H9 (cell line): ENCODE results near the gene LRIT1. TPM values are rescaled to one million over a fixed set of nuclear protein-coding genes. Genes with fewer than 3 reads are reported as not detected.

Experiments
- DNase-seq: peaks from one replicate; pipeline ENCODE4 v3.0.0-alpha.2; 2017
- H2AFZ ChIP-seq: one replicate; pipeline ENCODE4 v1.6.1; 2013; ENCODE audit warnings: mild to moderate bottlenecking, low read length, control low read depth, moderate library complexity
- H2AK5ac ChIP-seq: 2 replicates; pipeline ENCODE4 v1.6.1; 2013; ENCODE audit warnings: low read length, control low read depth, mixed read lengths; ENCODE audit not compliant: insufficient read length
- H2BK120ac ChIP-seq: one replicate; pipeline ENCODE4 v1.6.1; 2013; ENCODE audit warnings: low read depth, mild to moderate bottlenecking, low read length, control low read depth, inconsistent platforms; ENCODE audit not compliant: poor library complexity, severe bottlenecking
- H2BK12ac ChIP-seq: 2 replicates; pipeline ENCODE4 v1.6.1; 2013; ENCODE audit warnings: low read length, control low read depth, mixed read lengths, low read depth; ENCODE audit not compliant: insufficient read length
- H2BK15ac ChIP-seq: 2 replicates; pipeline ENCODE4 v1.6.1; 2013; ENCODE audit warnings: low read depth, low read length, control low read depth
- H2BK20ac ChIP-seq: one replicate; pipeline ENCODE4 v1.6.1; 2013; ENCODE audit warnings: low read depth, mild to moderate bottlenecking, low read length, control low read depth, inconsistent platforms; ENCODE audit not compliant: poor library complexity, severe bottlenecking
- H2BK5ac ChIP-seq: 2 replicates; pipeline ENCODE4 v1.6.1; 2013; ENCODE audit warnings: low read length, control low read depth, mixed read lengths; ENCODE audit not compliant: insufficient read length
- H3K14ac ChIP-seq: 2 replicates; pipeline ENCODE4 v1.6.1; 2013; ENCODE audit warnings: low read length, control low read depth; ENCODE audit not compliant: insufficient read depth
- H3K18ac ChIP-seq: 2 replicates; pipeline ENCODE4 v1.6.1; 2013; ENCODE audit warnings: low read depth, mild to moderate bottlenecking, mixed read lengths, low read length, control low read depth; ENCODE audit not compliant: insufficient read length
- H3K23ac ChIP-seq: 2 replicates; pipeline ENCODE4 v1.6.1; 2013; ENCODE audit warnings: low read length, control low read depth, mixed read lengths, low read depth; ENCODE audit not compliant: insufficient read length
- H3K23me2 ChIP-seq: 2 replicates; pipeline ENCODE4 v1.6.1; 2013; ENCODE audit warnings: low read depth, mild to moderate bottlenecking, mixed read lengths, low read length, control low read depth; ENCODE audit not compliant: insufficient read length, poor library complexity, severe bottlenecking
- H3K27ac ChIP-seq: 2 replicates; pipeline ENCODE4 v1.5.1; 2013; ENCODE audit warnings: low read length, control low read depth, mixed read lengths, low read depth; ENCODE audit not compliant: insufficient read length
- H3K27me3 ChIP-seq: 2 replicates; pipeline ENCODE4 v1.6.1; 2013; ENCODE audit warnings: low read length, control low read depth, inconsistent platforms; ENCODE audit not compliant: insufficient read depth
- H3K4ac ChIP-seq: 2 replicates; pipeline ENCODE4 v1.6.1; 2013; ENCODE audit warnings: low read depth, mild to moderate bottlenecking, control low read depth, inconsistent platforms, low read length, moderate library complexity
- H3K4me1 ChIP-seq: 2 replicates; pipeline ENCODE4 v1.6.1; 2013; ENCODE audit warnings: low read length, control low read depth, inconsistent platforms; ENCODE audit not compliant: insufficient read depth
- H3K4me2 ChIP-seq: 2 replicates; pipeline ENCODE4 v1.6.1; 2013; ENCODE audit warnings: low read length, control low read depth, mixed read lengths; ENCODE audit not compliant: insufficient read length, insufficient read depth
- H3K56ac ChIP-seq: 2 replicates; pipeline ENCODE4 v1.6.1; 2013; ENCODE audit warnings: low read depth, mild to moderate bottlenecking, mixed read lengths, low read length, control low read depth; ENCODE audit not compliant: insufficient read length
- H3K79me1 ChIP-seq: 2 replicates; pipeline ENCODE4 v1.6.1; 2013; ENCODE audit warnings: low read depth, mild to moderate bottlenecking, moderate library complexity, low read length, control low read depth, inconsistent platforms; ENCODE audit not compliant: insufficient read depth, poor library complexity, severe bottlenecking
- H3K79me2 ChIP-seq: 2 replicates; pipeline ENCODE4 v1.6.1; 2013; ENCODE audit warnings: low read length, control low read depth, inconsistent platforms; ENCODE audit not compliant: insufficient read depth
- H3K9ac ChIP-seq: 2 replicates; pipeline ENCODE4 v1.6.1; 2013; ENCODE audit warnings: low read length, control low read depth, mixed read lengths; ENCODE audit not compliant: insufficient read length; ENCODE audit errors: extremely low read depth
- H3K9me3 ChIP-seq: one replicate; pipeline ENCODE4 v1.6.1; 2013; ENCODE audit warnings: low read depth, low read length, inconsistent platforms; ENCODE audit not compliant: control insufficient read depth
- H3T11ph ChIP-seq: one replicate; pipeline ENCODE4 v1.6.1; 2013; ENCODE audit warnings: mild to moderate bottlenecking, low read length, control low read depth, inconsistent platforms
- H4K20me1 ChIP-seq: one replicate; pipeline ENCODE4 v1.6.1; 2013; ENCODE audit not compliant: control insufficient read depth, insufficient read length, insufficient read depth
- H4K5ac ChIP-seq: 2 replicates; pipeline ENCODE4 v1.6.1; 2013; ENCODE audit warnings: low read depth, mild to moderate bottlenecking, mixed read lengths, low read length, control low read depth; ENCODE audit not compliant: insufficient read length
- H4K8ac ChIP-seq: replicated peaks from 2 replicates; pipeline ENCODE4 v1.6.1; 2013; ENCODE audit warnings: low read length, control low read depth, mixed read lengths, low read depth; ENCODE audit not compliant: insufficient read length
- H4K91ac ChIP-seq: 2 replicates; pipeline ENCODE4 v1.6.1; 2013; ENCODE audit warnings: low read depth, mild to moderate bottlenecking, moderate library complexity, mixed read lengths, low read length, control low read depth; ENCODE audit not compliant: insufficient read length
- H3K27ac Mint-ChIP-seq, 3 experiments: 2 replicates in 2 of 3; 3 replicates in 1 of 3; pipeline ENCODE4 v1.8.0; 2020 to 2021; ENCODE audit warnings: mixed read lengths in 3 of 3, mild to moderate bottlenecking in 1 of 3, moderate library complexity in 1 of 3
- H3K27me3 Mint-ChIP-seq: 2 replicates; pipeline ENCODE4 v1.8.0; 2021; ENCODE audit warnings: low read depth, mild to moderate bottlenecking, moderate library complexity, mixed read lengths
- H3K36me3 Mint-ChIP-seq, 3 experiments: 2 replicates in 2 of 3; 3 replicates in 1 of 3; pipeline ENCODE4 v1.8.0; 2020 to 2021; ENCODE audit warnings: low read depth in 3 of 3, mixed read lengths in 3 of 3; ENCODE audit not compliant: insufficient read depth in 1 of 3
- H3K4me1 Mint-ChIP-seq, 2 experiments: 2 replicates each; pipeline ENCODE4 v1.8.0; 2020; ENCODE audit warnings: mixed read lengths in 2 of 2
- H3K4me3 Mint-ChIP-seq, 2 experiments: 2 replicates in 1 of 2; 3 replicates in 1 of 2; pipeline ENCODE4 v1.8.0; 2020 to 2021; ENCODE audit warnings: mild to moderate bottlenecking in 2 of 2, mixed read lengths in 2 of 2, moderate library complexity in 1 of 2
- H3K9me3 Mint-ChIP-seq, 2 experiments: 2 replicates in 1 of 2; 3 replicates in 1 of 2; pipeline ENCODE4 v1.8.0; 2020; ENCODE audit warnings: mild to moderate bottlenecking in 2 of 2, mixed read lengths in 2 of 2, moderate library complexity in 1 of 2
- CTCF ChIP-seq: fragments of 200-600 bp; sonication (generic); conservative IDR thresholded peaks from 3 replicates; pipeline ENCODE4 v1.8.0; 2021; ENCODE audit warnings: antibody characterized with exemption, mild to moderate bottlenecking
- WGBS: extraction: QIAGEN DNeasy Blood & Tissue Kit; methylation state at CpG from one replicate; pipeline ENCODE4 v1.1.7; 2013; ENCODE audit warnings: missing lambda C conversion rate, low lambda C conversion rate, mixed read lengths; ENCODE audit not compliant: insufficient read length; ENCODE audit errors: extremely low coverage; 5-methylcytosine and 5-hydroxymethylcytosine counted together
- total RNA-seq: library from RNA; stranded (reverse); gene quantifications from 2 replicates; pipeline ENCODE4 v1.2.1, GENCODE V29; 2021

Gene LRIT1
- total RNA-seq, 1 experiment from 2014 or later: not detected

DNA sequence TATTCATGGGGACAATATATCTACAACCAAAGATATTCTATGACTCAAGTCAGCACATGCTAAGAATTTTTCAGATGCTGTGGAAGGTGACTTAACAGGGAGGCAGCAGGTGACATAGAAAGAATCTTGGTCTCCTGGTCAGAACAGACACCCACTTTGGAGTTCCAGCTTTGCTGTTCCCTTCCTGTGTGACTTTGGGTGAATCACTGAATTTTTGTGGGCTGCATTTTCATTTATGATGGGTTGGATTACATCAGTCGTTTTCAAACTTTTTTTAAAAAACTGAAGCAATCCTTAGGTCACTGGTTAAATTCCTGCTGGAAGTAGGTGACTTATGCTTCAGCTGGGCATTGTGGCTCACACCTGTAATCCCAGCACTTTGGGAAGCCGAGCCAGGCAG lies 28.4 kb upstream of the LRIT1 start:
- H4K91ac ChIP-seq: no peak overlapping the region
- H3K9ac ChIP-seq: no peak overlapping the region
- Mint-ChIP-seq H3K27ac (no peak overlapping the region), H3K4me3 (no peak overlapping the region), H3K27me3 (peaks cover 4% of the 10 kb centered on the region), H3K9me3 (no peaks in the 10 kb centered on the region), H3K4me1 (peaks cover 15% of the 10 kb centered on the region in 2 experiments), H3K36me3 (no peaks in the 10 kb centered on the region)
- no peak overlapping the region for H2BK15ac ChIP-seq
- H2AFZ ChIP-seq: no peak overlapping the region
- H3K4me2 ChIP-seq: no peak overlapping the region
- no peak overlapping the region for H2BK12ac ChIP-seq
- H3K56ac ChIP-seq: no peak overlapping the region
- H3K4me1 ChIP-seq: no peaks in the 10 kb centered on the region; the same call in 1 of the 2 replicates
- no peaks in the 10 kb centered on the region for H3K27me3 ChIP-seq
- H3K27ac ChIP-seq: no peak overlapping the region
- H4K20me1 ChIP-seq: no peaks in the 10 kb centered on the region
- no peak for TF ChIP-seq CTCF
- H3K23ac ChIP-seq: no peak overlapping the region
- H3K79me1 ChIP-seq: no peaks in the 10 kb centered on the region
- no peak overlapping the region for H3K18ac ChIP-seq
- DNase-seq: no peak
- H2BK5ac ChIP-seq: no peak overlapping the region
- no peak overlapping the region for H2BK120ac ChIP-seq
- no peak overlapping the region for H3T11ph ChIP-seq
- no peak overlapping the region for H2BK20ac ChIP-seq
- no peaks in the 10 kb centered on the region for H3K9me3 ChIP-seq
- no peak overlapping the region for H3K14ac ChIP-seq
- no peak overlapping the region for H4K5ac ChIP-seq
- H4K8ac ChIP-seq: no peak overlapping the region
- H3K4ac ChIP-seq: no peak overlapping the region
- WGBS: no CpG with 5 or more reads among the region's 2 CpGs
- H3K23me2 ChIP-seq: no peaks in the 10 kb centered on the region
- no peak overlapping the region for H2AK5ac ChIP-seq
- no peaks in the 10 kb centered on the region for H3K79me2 ChIP-seq
